DOHH2 (cell line): ENCODE data around the gene POLR1F.
"Not testable (repeated sequence)": the region's sequence is repeated elsewhere in the genome, so short reads cannot be mapped to it uniquely, and the experiment has no call there.

Source experiments
- H3F3A ChIP-seq: fragments of 200-600 bp; sonication (generic), shearing (Covaris generic); 2 replicates; pipeline ENCODE4 v1.6.0; 2016; ENCODE audit warnings: antibody characterized with exemption, mild to moderate bottlenecking; ENCODE audit not compliant: control insufficient read depth, insufficient read depth
- H3K27ac ChIP-seq: fragments of 200-600 bp; sonication (generic); 2 replicates; pipeline ENCODE4 v1.5.1; 2014; ENCODE audit warnings: low read depth, mild to moderate bottlenecking, low read length, moderate library complexity
- H3K27me3 ChIP-seq: fragments of 200-600 bp; sonication (generic); 2 replicates; pipeline ENCODE4 v1.6.1; 2014; ENCODE audit warnings: mild to moderate bottlenecking, low read length, mixed read lengths; ENCODE audit not compliant: control insufficient read depth
- H3K36me3 ChIP-seq: fragments of 200-600 bp; sonication (generic); 2 replicates; pipeline ENCODE4 v1.6.1; 2014; ENCODE audit warnings: mild to moderate bottlenecking, low read length, moderate library complexity, mixed read lengths; ENCODE audit not compliant: control insufficient read depth
- H3K4me1 ChIP-seq: fragments of 200-600 bp; sonication (generic); 2 replicates; pipeline ENCODE4 v1.6.1; 2014; ENCODE audit warnings: mild to moderate bottlenecking, low read length, mixed read lengths; ENCODE audit not compliant: control insufficient read depth
- H3K4me2 ChIP-seq: fragments of 200-600 bp; sonication (generic); 2 replicates; pipeline ENCODE4 v1.6.0; 2014; ENCODE audit warnings: mild to moderate bottlenecking, low read length, moderate library complexity
- H3K4me3 ChIP-seq: fragments of 200-600 bp; sonication (generic); 2 replicates; pipeline ENCODE4 v1.5.1; 2014; ENCODE audit warnings: mild to moderate bottlenecking, low read length, mixed read lengths
- H3K79me2 ChIP-seq: fragments of 200-600 bp; sonication (generic); 2 replicates; pipeline ENCODE4 v1.6.1; 2014; ENCODE audit warnings: mild to moderate bottlenecking, low read length, mixed read lengths; ENCODE audit not compliant: control insufficient read depth
- H3K9me2 ChIP-seq: fragments of 200-600 bp; sonication (generic); replicated peaks from 2 replicates; pipeline ENCODE4 v1.6.1; 2014; ENCODE audit warnings: mild to moderate bottlenecking, low read length, mixed read lengths; ENCODE audit not compliant: control insufficient read depth
- H3K9me3 ChIP-seq: fragments of 200-600 bp; sonication (generic); 2 replicates; pipeline ENCODE4 v1.6.1; 2014; ENCODE audit warnings: antibody characterized with exemption, low read length, mixed read lengths; ENCODE audit not compliant: control insufficient read depth, insufficient read depth
- H4K20me1 ChIP-seq: fragments of 200-600 bp; sonication (generic); 2 replicates; pipeline ENCODE4 v1.6.0; 2014; ENCODE audit warnings: low read depth, mild to moderate bottlenecking, antibody characterized with exemption, low read length, moderate library complexity; ENCODE audit not compliant: control insufficient read depth, insufficient read depth
- CTCF ChIP-seq: fragments of 200-600 bp; sonication (generic); IDR thresholded peaks from one replicate; pipeline ENCODE4 v1.5.1; 2014; ENCODE audit warnings: antibody characterized with exemption, mild to moderate bottlenecking, low read depth, low read length; ENCODE audit not compliant: poor library complexity, severe bottlenecking
- EZH2phosphoT487 ChIP-seq: fragments of 200-600 bp; sonication (generic); IDR thresholded peaks from 2 replicates; pipeline ENCODE4 v1.6.1; 2017; ENCODE audit warnings: borderline replicate concordance, mild to moderate bottlenecking, antibody characterized with exemption, low read length, moderate library complexity, mixed read lengths

The POLR1F gene

DNA sequence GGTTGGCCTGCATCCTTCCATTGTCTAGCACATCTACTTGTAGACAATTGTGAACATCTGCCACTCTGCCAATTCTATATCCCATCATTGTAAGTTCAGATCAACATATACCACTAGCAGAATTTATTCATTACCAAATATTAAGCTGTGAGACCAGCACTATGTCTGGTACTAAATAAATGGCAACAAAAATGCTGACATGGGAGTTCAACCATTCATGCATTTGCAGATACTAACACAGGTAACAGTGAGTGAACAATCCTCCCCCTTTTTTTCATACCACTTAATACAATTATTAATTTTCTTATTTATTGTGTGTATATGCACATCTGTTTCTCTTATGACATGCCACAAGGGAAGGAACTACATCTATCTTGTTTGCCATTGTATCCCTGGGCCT, 11.9 kb downstream of the POLR1F start:
- TF ChIP-seq EZH2phosphoT487 (no peak), CTCF (no peak)
- Histone ChIP-seq H3K4me3 (no peak overlapping the region), H3K79me2 (peaks cover 5% of the 10 kb centered on the region), H4K20me1 (no peaks in the 10 kb centered on the region), H3K9me3 (no peaks in the 10 kb centered on the region), H3K4me1 (no peaks in the 10 kb centered on the region), H3K36me3 (peaks cover 51% of the 10 kb centered on the region), H3K27me3 (no peaks in the 10 kb centered on the region), H3F3A (peaks cover 2% of the 10 kb centered on the region; the same call in 1 of the 2 replicates), H3K9me2 (no peaks in the 10 kb centered on the region), H3K27ac (no peak overlapping the region), H3K4me2 (no peak overlapping the region)

DNA sequence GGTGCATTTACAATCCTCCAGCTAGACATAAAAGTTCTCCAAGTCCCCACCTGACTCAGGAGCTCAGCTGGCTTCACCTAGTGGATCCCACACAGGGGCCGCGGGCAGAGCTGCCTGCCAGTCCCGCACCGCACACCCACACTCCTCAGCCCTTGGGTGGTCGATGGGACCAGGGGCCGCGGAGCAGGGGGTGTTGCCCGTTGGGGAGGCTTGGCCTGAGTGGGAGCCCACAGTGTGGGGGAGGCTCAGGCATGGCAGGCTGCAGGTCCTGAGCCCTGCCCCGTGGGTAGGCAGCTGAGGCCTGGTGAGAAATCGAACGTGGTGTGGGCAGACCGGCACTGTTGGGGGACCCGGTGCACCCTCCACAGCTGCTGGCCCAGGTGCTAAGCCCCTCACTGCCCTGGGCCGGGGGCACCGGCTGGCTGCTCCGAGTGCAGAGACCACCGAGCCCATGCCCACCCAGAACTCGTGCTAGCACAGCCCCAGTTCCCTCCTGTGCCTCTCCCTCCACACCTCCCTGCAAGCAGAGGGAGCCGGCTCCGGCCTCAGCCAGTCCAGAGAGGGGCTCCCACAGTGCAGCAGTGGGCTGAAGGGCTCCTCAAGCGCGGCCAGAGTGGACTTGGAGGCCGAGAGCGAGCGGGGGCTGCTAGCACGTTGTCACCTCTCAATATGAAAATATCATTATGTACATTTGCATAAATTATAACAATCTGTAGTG, 16.6 kb downstream of the POLR1F start:
- Histone ChIP-seq H3K36me3 (peaks cover 15% of the 10 kb centered on the region), H4K20me1 (no peaks in the 10 kb centered on the region), H3K9me2 (no peaks in the 10 kb centered on the region), H3K4me2 (no peak overlapping the region), H3F3A (peaks cover 2% of the 10 kb centered on the region; the same call in 1 of the 2 replicates), H3K4me1 (no peaks in the 10 kb centered on the region), H3K27me3 (no peaks in the 10 kb centered on the region), H3K27ac (no peak overlapping the region), H3K4me3 (no peak overlapping the region), H3K79me2 (no peaks in the 10 kb centered on the region), H3K9me3 (0 out of 2 replicates have a peak, but pooled peaks cover 4% of the 10 kb centered on the region)
- TF ChIP-seq CTCF = no peak
- no peak for TF ChIP-seq EZH2phosphoT487

DNA sequence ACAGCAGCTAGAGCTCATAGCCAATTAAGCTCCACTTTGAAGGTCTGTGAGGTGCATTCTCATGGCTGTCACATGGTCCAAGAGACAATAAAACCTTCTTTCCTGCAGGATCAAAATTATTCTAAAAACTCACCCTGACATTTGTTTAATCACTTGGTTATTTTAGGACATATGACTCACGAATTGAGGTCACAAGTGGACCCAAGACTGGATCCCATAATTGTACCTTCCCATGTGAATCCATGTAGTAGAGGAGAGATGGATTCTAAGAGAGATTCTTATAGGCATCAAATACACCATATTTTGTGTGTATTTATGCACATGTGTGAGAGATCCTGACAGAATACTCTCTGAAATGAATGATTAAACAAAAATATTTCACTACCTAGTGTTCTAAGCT, 18.1 kb downstream of the POLR1F start:
- Histone ChIP-seq H3K27ac (no peak overlapping the region), H3K79me2 (no peaks in the 10 kb centered on the region), H3K4me1 (no peaks in the 10 kb centered on the region), H3K27me3 (no peaks in the 10 kb centered on the region), H3K9me3 (0 out of 2 replicates have a peak, but pooled peaks cover 4% of the 10 kb centered on the region), H4K20me1 (no peaks in the 10 kb centered on the region), H3K36me3 (peaks cover 1% of the 10 kb centered on the region; the same call in 1 of the 2 replicates), H3K4me2 (no peak overlapping the region), H3K9me2 (no peaks in the 10 kb centered on the region), H3F3A (peaks cover 2% of the 10 kb centered on the region; the same call in 1 of the 2 replicates), H3K4me3 (no peak overlapping the region)
- no peak for TF ChIP-seq EZH2phosphoT487
- TF ChIP-seq CTCF = no peak

DNA sequence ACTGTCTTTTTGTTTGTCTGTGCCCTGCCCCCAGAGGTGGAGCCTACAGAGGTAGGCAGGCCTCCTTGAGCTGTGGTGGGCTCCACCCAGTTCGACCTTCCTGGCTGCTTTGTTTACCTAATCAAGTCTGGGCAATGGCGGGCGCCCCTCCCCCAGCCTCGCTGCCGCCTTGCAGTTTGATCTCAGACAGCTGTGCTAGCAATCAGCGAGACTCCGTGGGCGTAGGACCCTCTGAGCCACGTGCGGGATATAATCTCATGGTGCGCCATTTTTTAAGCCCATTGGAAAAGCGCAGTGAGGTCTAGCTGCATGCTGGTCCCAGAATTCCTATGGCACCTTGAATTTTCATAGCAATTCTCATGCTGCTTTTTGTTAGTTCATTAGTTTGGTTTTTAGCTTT, 19.7 kb downstream of the POLR1F start:
- H4K20me1 ChIP-seq, H3K27ac ChIP-seq, H3K79me2 ChIP-seq, H3K9me3 ChIP-seq, H3K4me3 ChIP-seq, H3K4me2 ChIP-seq, H3K9me2 ChIP-seq, H3K4me1 ChIP-seq, H3F3A ChIP-seq, H3K36me3 ChIP-seq, H3K27me3 ChIP-seq: not testable (repeated sequence)
